Chondrocyte (in vitro differentiated cells): ENCODE measurements around the gene SDC4. TPM values are rescaled to one million over a fixed set of nuclear protein-coding genes. Genes with fewer than 3 reads are reported as not detected.

Source experiments
- DNase-seq: peaks from one replicate; pipeline ENCODE4 v3.0.0; 2021; ENCODE audit warnings: mixed read lengths, low spot score
- H3K27ac Mint-ChIP-seq: one replicate; pipeline ENCODE4 v1.8.0; 2021; ENCODE audit warnings: mild to moderate bottlenecking, moderate library complexity, mixed read lengths; ENCODE audit not compliant: unreplicated experiment
- H3K27me3 Mint-ChIP-seq: 2 replicates; pipeline ENCODE4 v1.8.0; 2021; ENCODE audit warnings: low read depth, mixed read lengths
- H3K36me3 Mint-ChIP-seq: 2 replicates; pipeline ENCODE4 v1.8.0; 2021; ENCODE audit warnings: low read depth, mixed read lengths
- H3K4me1 Mint-ChIP-seq: 2 replicates; pipeline ENCODE4 v1.8.0; 2021; ENCODE audit warnings: low read depth, mild to moderate bottlenecking, mixed read lengths
- H3K4me3 Mint-ChIP-seq: one replicate; pipeline ENCODE4 v1.8.0; 2021; ENCODE audit warnings: mild to moderate bottlenecking, moderate library complexity, mixed read lengths; ENCODE audit not compliant: unreplicated experiment
- H3K9me3 Mint-ChIP-seq: 2 replicates; pipeline ENCODE4 v1.8.0; 2021; ENCODE audit warnings: low read depth, mixed read lengths
- total RNA-seq: library from RNA; stranded (reverse); gene quantifications from 3 replicates; pipeline ENCODE4 v1.2.1, GENCODE V29; 2021
- TF ChIP-seq, protein P1 (sequence below): fragments of 200-600 bp; sonication (generic); IDR thresholded peaks from 2 replicates; pipeline ENCODE4 v1.5.0; 2021; ENCODE audit warnings: antibody characterized with exemption, mild to moderate bottlenecking, moderate library complexity

SDC4 gene
- total RNA-seq, 1 donor from 2014 or later, result 21.2 TPM

DNA sequence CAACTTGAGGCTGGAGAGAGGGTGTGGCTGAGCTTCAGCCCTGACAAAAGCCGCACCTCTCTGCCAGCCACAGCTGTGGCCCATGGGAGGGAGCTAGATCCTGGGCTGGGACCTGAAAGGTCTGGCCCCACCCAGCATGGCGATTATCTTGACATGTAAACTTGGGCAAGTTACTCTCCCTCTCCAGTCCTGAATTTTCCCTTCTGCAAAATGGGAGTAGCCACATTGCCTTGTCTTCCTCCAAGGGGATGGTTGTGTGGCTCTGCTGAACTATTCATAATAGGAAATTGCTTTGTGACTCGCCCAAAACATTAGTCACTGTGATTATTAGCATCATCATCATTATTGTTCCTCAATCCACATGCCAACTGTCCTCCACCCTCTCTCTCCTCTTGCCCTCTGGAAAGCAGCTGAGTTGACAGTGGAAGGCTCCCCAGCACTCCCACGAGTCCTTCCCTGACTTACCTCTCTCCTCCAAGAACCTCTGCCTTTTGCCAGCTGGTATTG lies 64.6 kb downstream of the SDC4 start:
- TF ChIP-seq, protein P1, sequence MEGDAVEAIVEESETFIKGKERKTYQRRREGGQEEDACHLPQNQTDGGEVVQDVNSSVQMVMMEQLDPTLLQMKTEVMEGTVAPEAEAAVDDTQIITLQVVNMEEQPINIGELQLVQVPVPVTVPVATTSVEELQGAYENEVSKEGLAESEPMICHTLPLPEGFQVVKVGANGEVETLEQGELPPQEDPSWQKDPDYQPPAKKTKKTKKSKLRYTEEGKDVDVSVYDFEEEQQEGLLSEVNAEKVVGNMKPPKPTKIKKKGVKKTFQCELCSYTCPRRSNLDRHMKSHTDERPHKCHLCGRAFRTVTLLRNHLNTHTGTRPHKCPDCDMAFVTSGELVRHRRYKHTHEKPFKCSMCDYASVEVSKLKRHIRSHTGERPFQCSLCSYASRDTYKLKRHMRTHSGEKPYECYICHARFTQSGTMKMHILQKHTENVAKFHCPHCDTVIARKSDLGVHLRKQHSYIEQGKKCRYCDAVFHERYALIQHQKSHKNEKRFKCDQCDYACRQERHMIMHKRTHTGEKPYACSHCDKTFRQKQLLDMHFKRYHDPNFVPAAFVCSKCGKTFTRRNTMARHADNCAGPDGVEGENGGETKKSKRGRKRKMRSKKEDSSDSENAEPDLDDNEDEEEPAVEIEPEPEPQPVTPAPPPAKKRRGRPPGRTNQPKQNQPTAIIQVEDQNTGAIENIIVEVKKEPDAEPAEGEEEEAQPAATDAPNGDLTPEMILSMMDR, result no peak
- Mint-ChIP-seq H3K4me3 (no peak overlapping the region), H3K9me3 (no peaks in the 10 kb centered on the region), H3K36me3 (no peaks in the 10 kb centered on the region), H3K27me3 (peaks cover 44% of the 10 kb centered on the region), H3K27ac (no peak overlapping the region), H3K4me1 (no peaks in the 10 kb centered on the region)
- no peak for DNase-seq

DNA sequence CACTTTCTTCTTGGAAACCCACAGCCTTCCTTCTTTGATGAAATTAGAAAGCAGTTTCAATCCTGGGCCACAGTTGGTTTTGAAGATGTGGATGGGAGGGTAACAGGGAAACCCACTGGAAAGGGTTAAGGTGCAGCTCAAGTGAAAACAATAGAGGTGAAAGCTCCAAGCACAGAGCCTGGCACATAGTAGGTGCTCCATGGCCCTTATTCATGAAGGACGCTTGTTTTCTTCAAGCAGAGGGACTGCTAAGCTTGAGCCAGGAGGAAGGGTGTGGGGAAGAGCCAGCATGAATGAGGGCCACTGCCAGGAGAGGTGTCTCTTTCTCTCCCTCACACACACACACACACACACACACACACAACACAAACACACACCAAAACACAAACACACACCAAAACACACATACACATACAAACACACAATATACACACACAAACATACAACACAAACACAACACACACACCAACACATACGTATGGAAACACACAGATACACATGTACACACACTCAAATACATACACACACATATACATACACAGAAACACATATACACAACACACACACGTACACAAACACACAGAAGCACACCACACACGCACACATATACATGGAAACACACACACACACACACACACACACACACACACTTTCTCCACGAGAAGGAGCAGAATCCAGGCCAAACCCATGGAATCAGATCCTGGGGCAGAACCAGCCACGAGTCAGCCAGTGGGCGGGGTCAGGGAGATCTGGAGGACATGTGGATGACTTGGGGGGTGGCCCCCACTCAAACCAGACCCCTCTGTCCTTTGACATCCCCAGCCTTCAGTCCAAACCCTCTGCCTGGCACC lies 65.3 kb downstream of the SDC4 start:
- peaks cover 2% of the 10 kb centered on the region for H3K9me3 Mint-ChIP-seq
- TF ChIP-seq, protein P1, result no peak
- H3K27me3 Mint-ChIP-seq, result peaks cover 39% of the 10 kb centered on the region
- no peak overlapping the region for H3K4me3 Mint-ChIP-seq
- no peak for DNase-seq
- H3K27ac Mint-ChIP-seq, result no peak overlapping the region
- H3K36me3 Mint-ChIP-seq, result no peaks in the 10 kb centered on the region
- no peaks in the 10 kb centered on the region for H3K4me1 Mint-ChIP-seq

DNA sequence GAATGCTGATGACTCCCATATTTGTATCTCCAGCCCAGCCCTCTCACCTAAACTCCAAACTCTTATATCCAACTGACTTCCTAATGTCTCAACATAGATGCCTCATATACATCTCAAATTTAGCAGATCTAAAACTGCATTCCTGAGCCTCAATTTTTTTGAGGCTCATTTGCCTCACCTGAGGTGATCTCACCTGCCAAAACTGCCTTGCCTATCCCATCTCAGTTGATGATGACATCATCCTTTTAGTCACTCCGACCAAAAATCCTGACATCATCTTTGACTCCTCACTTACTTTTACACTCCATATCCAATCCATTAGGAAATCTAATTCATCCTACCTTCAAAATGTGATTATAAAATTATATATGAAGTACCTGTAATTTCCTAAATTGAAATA lies 68.2 kb downstream of the SDC4 start:
- no peak for DNase-seq
- H3K36me3 Mint-ChIP-seq, result no peaks in the 10 kb centered on the region
- peaks cover 2% of the 10 kb centered on the region for H3K9me3 Mint-ChIP-seq
- no peak overlapping the region for H3K4me3 Mint-ChIP-seq
- TF ChIP-seq, protein P1, result no peak
- peaks cover 36% of the 10 kb centered on the region for H3K27me3 Mint-ChIP-seq
- no peak overlapping the region for H3K27ac Mint-ChIP-seq
- no peaks in the 10 kb centered on the region for H3K4me1 Mint-ChIP-seq

DNA sequence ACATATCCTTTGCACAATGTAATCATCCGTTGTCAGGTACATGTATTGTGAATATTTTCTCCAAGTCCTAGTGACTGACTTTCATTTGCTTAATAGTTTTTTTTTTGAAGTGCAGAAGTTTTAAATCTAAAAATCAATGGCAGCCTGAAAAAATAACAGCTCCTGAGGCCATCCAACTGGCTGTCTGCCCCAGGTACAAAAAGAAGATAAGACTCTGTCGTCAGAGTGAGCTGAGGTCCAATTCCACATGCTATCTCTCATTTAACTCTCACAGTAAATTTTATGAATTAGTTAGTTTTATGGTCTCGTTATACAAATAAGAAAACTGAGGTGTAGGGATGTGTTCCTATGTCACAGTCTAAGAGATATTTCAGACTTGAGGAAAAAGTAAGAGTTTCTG lies 72.9 kb downstream of the SDC4 start:
- peaks cover 48% of the 10 kb centered on the region for H3K27me3 Mint-ChIP-seq
- TF ChIP-seq, protein P1, result no peak
- no peak overlapping the region for H3K27ac Mint-ChIP-seq
- no peak for DNase-seq
- no peaks in the 10 kb centered on the region for H3K36me3 Mint-ChIP-seq
- H3K4me1 Mint-ChIP-seq, result no peaks in the 10 kb centered on the region
- H3K4me3 Mint-ChIP-seq, result no peak overlapping the region
- H3K9me3 Mint-ChIP-seq, result peaks cover 2% of the 10 kb centered on the region

Other genes with a start within 250 kb of the SDC4 start
- 0.55 to 1.1 TPM (median 0.59 TPM) in 3 replicates for gene KCNS1, start 247.3 kb downstream of the SDC4 start, total RNA-seq
- gene WFDC5, start 233.2 kb downstream of the SDC4 start, total RNA-seq, result not detected in 3 replicates
- not detected in 3 replicates for gene WFDC12, start 224.0 kb downstream of the SDC4 start, total RNA-seq
- not detected in 3 replicates for gene PI3, start 173.5 kb downstream of the SDC4 start, total RNA-seq
- gene SEMG1, start 141.4 kb downstream of the SDC4 start, total RNA-seq, result not detected in 3 replicates
- gene SEMG2, start 127.1 kb downstream of the SDC4 start, total RNA-seq, result not detected in 3 replicates
- 0.40 to 1.3 TPM in 2 of 3 replicates, not detected in the other for gene SLPI, start 93.9 kb downstream of the SDC4 start, total RNA-seq
- gene RBPJL, start 41.6 kb downstream of the SDC4 start, total RNA-seq, result not detected in 3 replicates
- 0.10 to 0.26 TPM in 2 of 3 replicates, not detected in the other for gene MATN4, start 40.1 kb downstream of the SDC4 start, total RNA-seq
- 18.1 to 18.8 TPM (median 18.3 TPM) in 3 replicates for gene SYS1, start 14.7 kb upstream of the SDC4 start, total RNA-seq
- gene TP53TG5, start 29.9 kb upstream of the SDC4 start, total RNA-seq, result not detected in 3 replicates
- 11.3 to 47.0 TPM (median 46.6 TPM) in 3 replicates for gene DBNDD2, start 59.9 kb upstream of the SDC4 start, total RNA-seq
- 100.0 to 116 TPM (median 105 TPM) in 3 replicates for gene PIGT, start 67.7 kb upstream of the SDC4 start, total RNA-seq
- not detected in 3 replicates for gene WFDC2, start 121.3 kb upstream of the SDC4 start, total RNA-seq
- not detected in 3 replicates for gene SPINT3, start 167.2 kb upstream of the SDC4 start, total RNA-seq
- gene WFDC6, start 191.1 kb upstream of the SDC4 start, total RNA-seq, result not detected in 3 replicates
- not detected in 3 replicates for gene EPPIN, start 199.0 kb upstream of the SDC4 start, total RNA-seq
- gene WFDC8, start 230.9 kb upstream of the SDC4 start, total RNA-seq, result not detected in 3 replicates